SU-DHL-6 (cell line): ENCODE results near the gene WDR33.
"Not testable (repeated sequence)": the region's sequence is repeated elsewhere in the genome, so short reads cannot be mapped to it uniquely, and the experiment has no call there.

Experiments
- H2AFZ ChIP-seq: fragments of 200-600 bp; sonication (generic); 2 replicates; pipeline ENCODE4 v1.6.1; 2014; ENCODE audit warnings: low read depth, mild to moderate bottlenecking, moderate library complexity, mixed read lengths, antibody characterized with exemption, low read length; ENCODE audit not compliant: severe bottlenecking
- H3F3A ChIP-seq: fragments of 200-600 bp; shearing (Covaris generic); 2 replicates; pipeline ENCODE4 v1.6.0; 2016; ENCODE audit warnings: antibody characterized with exemption, mild to moderate bottlenecking; ENCODE audit not compliant: insufficient read depth
- H3K27ac ChIP-seq: fragments of 200-600 bp; sonication (generic); 2 replicates; pipeline ENCODE4 v1.5.1; 2016; ENCODE audit warnings: low read depth, mild to moderate bottlenecking, low read length, moderate library complexity, mixed read lengths
- H3K27me3 ChIP-seq: fragments of 200-600 bp; sonication (generic), shearing (Covaris generic); 2 replicates; pipeline ENCODE4 v1.6.0; 2014; ENCODE audit warnings: mild to moderate bottlenecking, low read length
- H3K36me3 ChIP-seq: fragments of 200-600 bp; sonication (generic); 2 replicates; pipeline ENCODE4 v1.6.1; 2014; ENCODE audit warnings: mild to moderate bottlenecking, low read length, mixed read lengths
- H3K4me2 ChIP-seq: fragments of 300-600, 200-600 bp; shearing (Covaris generic), sonication (generic); 2 replicates; pipeline ENCODE4 v1.6.0; 2014; ENCODE audit warnings: low read length, low read depth, mild to moderate bottlenecking; ENCODE audit not compliant: poor library complexity, severe bottlenecking
- H3K4me3 ChIP-seq: fragments of 200-600 bp; sonication (generic); 2 replicates; pipeline ENCODE4 v1.5.1; 2014; ENCODE audit warnings: antibody characterized with exemption, low read length, mild to moderate bottlenecking, mixed read lengths; ENCODE audit not compliant: insufficient read depth, poor library complexity, severe bottlenecking
- H3K79me2 ChIP-seq: fragments of 200-600 bp; sonication (generic); 2 replicates; pipeline ENCODE4 v1.6.1; 2014; ENCODE audit warnings: mild to moderate bottlenecking, low read length, moderate library complexity; ENCODE audit not compliant: insufficient read depth
- H3K9ac ChIP-seq: fragments of 200-600 bp; sonication (generic); 2 replicates; pipeline ENCODE4 v1.7.0; 2014; ENCODE audit warnings: mild to moderate bottlenecking, low read length
- H3K9me2 ChIP-seq: fragments of 200-600 bp; sonication (generic); replicated peaks from 2 replicates; pipeline ENCODE4 v1.6.1; 2014; ENCODE audit warnings: low read length; ENCODE audit not compliant: insufficient read depth
- H3K9me3 ChIP-seq: fragments of 200-600 bp; sonication (generic); 2 replicates; pipeline ENCODE4 v1.6.1; 2014; ENCODE audit warnings: low read length, mixed read lengths; ENCODE audit not compliant: insufficient read depth
- H4K20me1 ChIP-seq: fragments of 200-600 bp; sonication (generic); 2 replicates; pipeline ENCODE4 v1.6.1; 2014; ENCODE audit warnings: low read depth, mild to moderate bottlenecking, antibody characterized with exemption, low read length, moderate library complexity, mixed read lengths
- CTCF ChIP-seq: fragments of 200-600 bp; sonication (generic); IDR thresholded peaks from one replicate; pipeline ENCODE4 v1.5.1; 2017; ENCODE audit warnings: antibody characterized with exemption, mild to moderate bottlenecking, low read length, moderate library complexity; ENCODE audit not compliant: insufficient read depth, poor library complexity, severe bottlenecking
- EZH2phosphoT487 ChIP-seq: fragments of 200-600 bp; sonication (generic), shearing (Covaris generic); conservative IDR thresholded peaks from 2 replicates; pipeline ENCODE4 v1.6.1; 2018; ENCODE audit warnings: mild to moderate bottlenecking, antibody characterized with exemption, low read length, moderate library complexity, mixed read lengths

WDR33 gene

GRCh38 chr2:127770973-127771735, 39.8 kb downstream of the WDR33 start:
- Histone ChIP-seq H3F3A (peaks cover 21% of the 10 kb centered on the region), H3K4me2 (no peak overlapping the region), H3K27me3 (no peaks in the 10 kb centered on the region), H3K4me3 (no peak overlapping the region), H3K36me3 (peaks cover 21% of the 10 kb centered on the region), H3K9me2 (no peaks in the 10 kb centered on the region), H2AFZ (no peak overlapping the region), H3K9me3 (no peaks in the 10 kb centered on the region), H4K20me1 (peaks cover 23% of the 10 kb centered on the region; the same call in 1 of the 2 replicates), H3K9ac (no peak overlapping the region), H3K27ac (no peak overlapping the region), H3K79me2 (peaks cover 77% of the 10 kb centered on the region)
- no peak for TF ChIP-seq CTCF
- no peak for TF ChIP-seq EZH2phosphoT487

GRCh38 chr2:127770534-127770933, 40.4 kb downstream of the WDR33 start:
- Histone ChIP-seq H4K20me1 (peaks cover 23% of the 10 kb centered on the region; the same call in 1 of the 2 replicates), H3K79me2 (peaks cover 71% of the 10 kb centered on the region), H3K36me3 (peaks cover 27% of the 10 kb centered on the region), H3F3A (peaks cover 21% of the 10 kb centered on the region)
- not testable (repeated sequence) for H3K9ac ChIP-seq, H2AFZ ChIP-seq, H3K9me3 ChIP-seq, H3K27ac ChIP-seq, H3K27me3 ChIP-seq, H3K4me2 ChIP-seq, H3K9me2 ChIP-seq, H3K4me3 ChIP-seq

GRCh38 chr2:127769587-127769986, 41.4 kb downstream of the WDR33 start:
- H3K36me3 ChIP-seq: peaks cover 36% of the 10 kb centered on the region
- peaks cover 19% of the 10 kb centered on the region; the same call in 1 of the 2 replicates for H4K20me1 ChIP-seq
- H3F3A ChIP-seq: peaks cover 21% of the 10 kb centered on the region
- H3K4me2 ChIP-seq: no peak overlapping the region
- no peak overlapping the region for H3K27ac ChIP-seq
- no peak overlapping the region for H3K4me3 ChIP-seq
- no peaks in the 10 kb centered on the region for H3K9me2 ChIP-seq
- peaks cover 62% of the 10 kb centered on the region for H3K79me2 ChIP-seq
- H3K9ac ChIP-seq: no peak overlapping the region
- no peaks in the 10 kb centered on the region for H3K27me3 ChIP-seq
- TF ChIP-seq EZH2phosphoT487 (no peak), CTCF (no peak)
- no peaks in the 10 kb centered on the region for H3K9me3 ChIP-seq
- no peak overlapping the region for H2AFZ ChIP-seq

- Histone ChIP-seq H3K27ac (no peak overlapping the region), H3K79me2 (peaks cover 55% of the 10 kb centered on the region), H4K20me1 (peaks cover 19% of the 10 kb centered on the region; the same call in 1 of the 2 replicates)
Measured at GRCh38 chr2:127768775-127769479, 42.0 kb downstream of the WDR33 start.

More at GRCh38 chr2:127768775-127769479, 42.0 kb downstream of the WDR33 start:
- Histone ChIP-seq H3F3A (peaks cover 21% of the 10 kb centered on the region), H3K36me3 (peaks cover 43% of the 10 kb centered on the region), H2AFZ (no peak overlapping the region), H3K4me2 (no peak overlapping the region), H3K9ac (no peak overlapping the region), H3K4me3 (no peak overlapping the region), H3K9me3 (no peaks in the 10 kb centered on the region), H3K9me2 (no peaks in the 10 kb centered on the region), H3K27me3 (no peaks in the 10 kb centered on the region)
- TF ChIP-seq EZH2phosphoT487: no peak
- no peak for TF ChIP-seq CTCF
